Measurements from ENCODE around the gene KIAA1671.

DNA sequence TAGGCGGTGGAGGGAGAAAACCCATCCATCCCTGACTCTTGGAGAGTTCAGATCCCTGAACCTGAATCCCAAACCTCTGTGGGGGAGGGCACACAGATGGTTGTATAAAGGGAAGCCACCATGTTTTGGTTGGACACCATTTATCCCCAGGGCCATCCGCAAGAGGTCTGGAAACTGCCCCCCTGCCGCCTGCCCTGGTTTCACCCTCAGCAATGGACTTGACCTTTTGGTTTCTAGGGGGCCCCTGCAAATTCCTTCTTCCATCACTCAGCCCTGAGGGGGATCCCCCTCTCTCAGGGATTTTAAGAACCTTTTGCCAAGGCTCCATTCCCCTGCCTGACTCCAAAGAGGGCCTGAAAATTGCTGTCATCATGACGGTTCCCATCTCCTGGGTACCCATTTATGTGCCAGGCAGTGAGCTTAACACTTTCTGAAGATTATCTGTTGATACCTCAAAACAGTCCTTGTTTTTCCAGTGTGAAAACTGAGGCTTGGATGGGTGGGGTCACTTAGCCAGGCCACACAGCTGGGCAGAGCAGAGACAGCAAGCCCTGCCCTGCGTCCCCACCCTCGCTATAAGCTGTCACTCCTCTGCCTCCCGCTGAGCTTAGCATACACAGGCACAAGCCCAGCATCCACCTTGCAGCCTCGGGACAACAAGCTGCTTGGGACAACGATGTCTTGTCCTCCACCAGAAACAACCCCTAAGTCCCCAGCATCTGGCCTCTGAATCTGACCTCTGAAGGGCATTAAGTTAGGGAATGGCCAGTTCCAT, 213.9 kb downstream of the KIAA1671 start:
- TF ChIP-seq, protein P1, sequence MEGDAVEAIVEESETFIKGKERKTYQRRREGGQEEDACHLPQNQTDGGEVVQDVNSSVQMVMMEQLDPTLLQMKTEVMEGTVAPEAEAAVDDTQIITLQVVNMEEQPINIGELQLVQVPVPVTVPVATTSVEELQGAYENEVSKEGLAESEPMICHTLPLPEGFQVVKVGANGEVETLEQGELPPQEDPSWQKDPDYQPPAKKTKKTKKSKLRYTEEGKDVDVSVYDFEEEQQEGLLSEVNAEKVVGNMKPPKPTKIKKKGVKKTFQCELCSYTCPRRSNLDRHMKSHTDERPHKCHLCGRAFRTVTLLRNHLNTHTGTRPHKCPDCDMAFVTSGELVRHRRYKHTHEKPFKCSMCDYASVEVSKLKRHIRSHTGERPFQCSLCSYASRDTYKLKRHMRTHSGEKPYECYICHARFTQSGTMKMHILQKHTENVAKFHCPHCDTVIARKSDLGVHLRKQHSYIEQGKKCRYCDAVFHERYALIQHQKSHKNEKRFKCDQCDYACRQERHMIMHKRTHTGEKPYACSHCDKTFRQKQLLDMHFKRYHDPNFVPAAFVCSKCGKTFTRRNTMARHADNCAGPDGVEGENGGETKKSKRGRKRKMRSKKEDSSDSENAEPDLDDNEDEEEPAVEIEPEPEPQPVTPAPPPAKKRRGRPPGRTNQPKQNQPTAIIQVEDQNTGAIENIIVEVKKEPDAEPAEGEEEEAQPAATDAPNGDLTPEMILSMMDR (IDR thresholded peaks at IDR 0.05), result no peak
- TF ChIP-seq POLR2AphosphoS5 (IDR thresholded peaks at IDR 0.05), result no peak

Data from esophagus muscularis mucosa (tissue), 3 donors.